ENCODE measurements around the gene CYP2W1.

CYP2W1 gene

DNA sequence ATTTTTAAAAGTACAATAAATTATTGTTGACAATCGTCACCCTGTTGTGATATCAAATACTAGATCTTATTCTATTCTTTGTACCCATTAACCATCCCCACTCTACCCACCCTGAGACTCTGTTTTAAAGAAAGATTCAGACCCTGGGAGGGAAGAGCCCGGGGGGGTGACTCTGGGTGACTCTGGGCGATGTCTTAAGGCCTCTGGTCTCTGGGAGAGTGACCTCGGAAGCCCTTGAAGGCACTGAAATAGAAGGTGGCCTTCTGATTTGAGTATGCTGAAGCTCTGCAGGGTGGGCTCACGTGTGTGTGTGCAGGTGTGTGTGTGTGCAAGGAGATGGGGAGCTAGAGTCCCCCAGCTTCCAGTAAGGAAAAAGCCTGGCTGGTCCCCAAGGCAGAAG is 38.2 kb upstream of the CYP2W1 start:
- H3K4me3 ChIP-seq (ENCODE audit: low read depth, low read length), result no peak overlapping the region
- TF ChIP-seq MAX (IDR thresholded peaks at IDR 0.05; ENCODE audit: low read depth, low read length), result no peak
- TF ChIP-seq POLR2A (IDR thresholded peaks at IDR 0.05; ENCODE audit: extremely low read depth, insufficient read length), result no peak
- no peak for TF ChIP-seq MYC (IDR thresholded peaks at IDR 0.05; ENCODE audit: low read depth, low read length)
- TF ChIP-seq, protein P1, sequence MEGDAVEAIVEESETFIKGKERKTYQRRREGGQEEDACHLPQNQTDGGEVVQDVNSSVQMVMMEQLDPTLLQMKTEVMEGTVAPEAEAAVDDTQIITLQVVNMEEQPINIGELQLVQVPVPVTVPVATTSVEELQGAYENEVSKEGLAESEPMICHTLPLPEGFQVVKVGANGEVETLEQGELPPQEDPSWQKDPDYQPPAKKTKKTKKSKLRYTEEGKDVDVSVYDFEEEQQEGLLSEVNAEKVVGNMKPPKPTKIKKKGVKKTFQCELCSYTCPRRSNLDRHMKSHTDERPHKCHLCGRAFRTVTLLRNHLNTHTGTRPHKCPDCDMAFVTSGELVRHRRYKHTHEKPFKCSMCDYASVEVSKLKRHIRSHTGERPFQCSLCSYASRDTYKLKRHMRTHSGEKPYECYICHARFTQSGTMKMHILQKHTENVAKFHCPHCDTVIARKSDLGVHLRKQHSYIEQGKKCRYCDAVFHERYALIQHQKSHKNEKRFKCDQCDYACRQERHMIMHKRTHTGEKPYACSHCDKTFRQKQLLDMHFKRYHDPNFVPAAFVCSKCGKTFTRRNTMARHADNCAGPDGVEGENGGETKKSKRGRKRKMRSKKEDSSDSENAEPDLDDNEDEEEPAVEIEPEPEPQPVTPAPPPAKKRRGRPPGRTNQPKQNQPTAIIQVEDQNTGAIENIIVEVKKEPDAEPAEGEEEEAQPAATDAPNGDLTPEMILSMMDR (IDR thresholded peaks at IDR 0.05; ENCODE audit: low read depth, low read length), result no peak
- DNase-seq (ENCODE audit: low read depth), result no peak

DNA sequence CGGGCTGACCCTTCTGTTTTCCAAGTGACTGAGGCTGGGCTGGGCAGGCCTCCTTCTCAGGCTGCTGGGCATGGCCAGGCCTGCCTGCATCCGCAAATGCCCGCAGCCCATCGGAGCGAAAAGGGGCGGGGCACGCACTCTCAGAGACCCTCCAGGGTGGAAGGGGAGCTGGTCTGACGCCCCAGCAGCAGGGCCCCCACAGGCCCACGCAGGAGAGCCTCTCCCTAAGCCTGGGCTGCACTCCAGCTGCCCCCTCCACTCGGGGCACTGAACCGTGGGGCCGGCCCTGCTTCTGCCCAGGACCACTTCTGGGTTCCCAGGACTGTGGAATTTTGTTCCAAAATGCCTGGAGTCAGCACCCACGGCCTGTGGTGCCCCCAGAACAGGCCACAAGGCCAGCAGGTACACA is 37.8 kb upstream of the CYP2W1 start:
- TF ChIP-seq, protein P1 (IDR thresholded peaks at IDR 0.05; ENCODE audit: low read depth, low read length), result no peak
- TF ChIP-seq MYC (IDR thresholded peaks at IDR 0.05; ENCODE audit: low read depth, low read length) (no peak), POLR2A (IDR thresholded peaks at IDR 0.05; ENCODE audit: extremely low read depth, insufficient read length) (no peak), MAX (IDR thresholded peaks at IDR 0.05; ENCODE audit: low read depth, low read length) (no peak)
- no peak overlapping the region for H3K4me3 ChIP-seq (ENCODE audit: low read depth, low read length)
- DNase-seq (ENCODE audit: low read depth), result no peak

- TF ChIP-seq POLR2A (IDR thresholded peaks at IDR 0.05; ENCODE audit: extremely low read depth, insufficient read length) (no peak), MYC (IDR thresholded peaks at IDR 0.05; ENCODE audit: low read depth, low read length) (no peak), MAX (IDR thresholded peaks at IDR 0.05; ENCODE audit: low read depth, low read length) (no peak)
- TF ChIP-seq, protein P1 (IDR thresholded peaks at IDR 0.05; ENCODE audit: low read depth, low read length), result no peak
- no peak overlapping the region for H3K4me3 ChIP-seq (ENCODE audit: low read depth, low read length)
- no peak for DNase-seq (ENCODE audit: low read depth)
Measured at GRCh38 chr7:945556-946255, 37.3 kb upstream of the CYP2W1 start.

DNA sequence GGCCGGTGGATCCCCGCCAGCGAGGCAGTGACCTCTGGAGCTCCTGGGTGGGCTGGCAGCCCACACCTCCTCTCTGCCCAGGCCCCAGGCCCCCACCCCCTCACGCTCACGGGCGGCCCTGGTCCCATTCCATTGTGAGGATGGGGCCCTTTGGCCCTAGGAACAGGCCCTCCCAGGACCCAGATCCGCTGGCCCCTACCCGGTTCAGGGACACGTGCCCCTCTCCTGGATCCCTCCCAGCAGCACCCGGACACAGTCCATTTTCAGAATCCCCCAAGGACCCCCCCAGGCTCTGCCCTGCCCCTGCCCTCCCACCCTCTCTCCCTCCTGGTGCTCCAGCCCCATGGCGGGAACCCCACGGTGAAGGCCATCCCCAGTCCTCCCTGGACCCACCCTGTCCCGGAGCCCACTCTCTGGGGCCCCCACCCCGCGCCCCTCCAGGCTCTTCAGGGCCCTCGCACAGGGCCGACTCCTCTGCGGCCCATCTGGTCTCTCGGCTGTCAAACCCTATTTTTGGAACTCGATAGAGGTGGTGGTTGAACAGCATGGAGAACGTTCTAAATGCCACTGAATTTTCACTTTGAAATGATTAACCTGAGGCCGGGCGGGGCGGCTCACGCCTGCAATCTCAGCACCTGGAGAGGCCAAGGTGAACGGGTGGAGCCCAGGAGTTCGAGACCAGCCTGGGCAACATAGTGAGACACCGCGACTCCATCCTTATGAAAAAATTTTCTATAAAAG is 36.6 kb upstream of the CYP2W1 start:
- H3K4me3 ChIP-seq (ENCODE audit: low read depth, low read length), result no peak overlapping the region
- DNase-seq (ENCODE audit: low read depth), result no peak
- TF ChIP-seq MAX (IDR thresholded peaks at IDR 0.05; ENCODE audit: low read depth, low read length) (no peak), POLR2A (IDR thresholded peaks at IDR 0.05; ENCODE audit: extremely low read depth, insufficient read length) (no peak), MYC (IDR thresholded peaks at IDR 0.05; ENCODE audit: low read depth, low read length) (no peak)
- TF ChIP-seq, protein P1 (IDR thresholded peaks at IDR 0.05; ENCODE audit: low read depth, low read length), result no peak

DNA sequence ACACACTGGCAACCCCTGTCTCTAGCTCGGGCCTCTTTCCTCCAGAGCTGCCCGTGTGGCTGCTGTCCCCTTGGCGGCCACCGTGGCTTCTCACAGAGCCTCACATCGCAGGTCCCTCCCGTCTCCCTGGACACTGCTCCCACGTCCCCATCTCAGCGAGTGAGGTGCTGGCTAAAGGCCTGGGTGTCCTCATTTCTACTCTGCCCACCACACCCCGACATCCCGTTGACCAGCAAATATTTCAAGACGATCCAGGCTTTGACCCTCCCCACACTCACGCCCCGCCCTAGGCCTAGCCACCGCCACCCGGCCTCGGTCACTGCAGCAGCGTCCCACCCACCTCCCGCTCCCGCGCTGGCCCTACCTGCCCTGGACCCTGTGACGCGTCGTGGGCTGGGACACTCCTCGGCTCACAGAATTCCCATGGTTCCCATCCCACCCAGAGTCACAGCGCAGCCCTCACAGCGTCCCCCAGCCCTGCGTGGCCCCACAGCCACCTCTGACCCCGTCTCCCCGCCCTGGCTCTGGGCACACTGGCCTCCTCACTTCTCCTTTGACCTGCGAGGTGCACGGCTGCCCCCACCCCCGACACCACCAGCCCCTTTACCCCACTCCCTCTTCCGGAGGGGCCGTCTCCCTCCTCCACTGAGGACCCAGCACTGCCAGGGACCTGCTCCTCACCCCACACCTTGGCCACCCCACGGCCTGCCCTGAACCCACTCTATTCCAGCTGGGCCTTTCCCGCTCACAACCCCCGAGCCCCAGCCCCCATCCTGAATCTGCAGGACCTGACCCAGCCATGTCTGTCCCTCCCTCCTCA is 35.4 kb upstream of the CYP2W1 start:
- TF ChIP-seq MYC (IDR thresholded peaks at IDR 0.05; ENCODE audit: low read depth, low read length) (no peak), MAX (IDR thresholded peaks at IDR 0.05; ENCODE audit: low read depth, low read length) (no peak), POLR2A (IDR thresholded peaks at IDR 0.05; ENCODE audit: extremely low read depth, insufficient read length) (no peak)
- TF ChIP-seq, protein P1 (IDR thresholded peaks at IDR 0.05; ENCODE audit: low read depth, low read length), result no peak
- H3K4me3 ChIP-seq (ENCODE audit: low read depth, low read length), result no peak overlapping the region
- no peak for DNase-seq (ENCODE audit: low read depth)
